Gastrocnemius medialis (tissue), 4 donors: Measurements from ENCODE around the gene ANTXR2. TPM values are rescaled to one million over a fixed set of nuclear protein-coding genes. Genes with fewer than 3 reads are reported as not detected.
"Not testable (repeated sequence)": the region's sequence is repeated elsewhere in the genome, so short reads cannot be mapped to it uniquely, and the experiment has no call there.

Source experiments
- ATAC-seq, 2 donors: fragments of 150-250 bp; one replicate each; pipeline ENCODE4 v1.9.1; 2016
- DNase-seq, 2 donors: peaks; one replicate each; pipeline ENCODE4 v3.0.0-alpha.2; 2019
- H3K27ac ChIP-seq, 4 donors: fragments of 200-600 bp; sonication (generic); 1 replicate in 1 of 4; 2 replicates in 3 of 4; pipeline ENCODE4 v1.5.1; 2016 to 2018; ENCODE audit warnings: mild to moderate bottlenecking in 2 of 4, moderate library complexity in 1 of 4
- H3K27me3 ChIP-seq, 3 donors: fragments of 200-600 bp; sonication (generic) in 2 of 3; 1 replicate in 1 of 3; 2 replicates in 2 of 3; pipeline versions ENCODE4 v1.5.1 to v1.6.0; 2016 to 2019; ENCODE audit warnings: mild to moderate bottlenecking in 1 of 3, moderate library complexity in 1 of 3
- H3K36me3 ChIP-seq, 2 donors: fragments of 200-600 bp; sonication (generic) in 1 of 2; one replicate each; pipeline ENCODE4 v1.5.1; 2017 to 2018
- H3K4me1 ChIP-seq, 2 donors: fragments of 200-600 bp; sonication (generic) in 1 of 2; one replicate each; pipeline ENCODE4 v1.5.1; 2016 to 2017; ENCODE audit warnings: mild to moderate bottlenecking in 2 of 2
- H3K4me3 ChIP-seq, 4 donors: fragments of 200-600 bp; sonication (generic) in 3 of 4; 1 replicate in 1 of 4; 2 replicates in 3 of 4; pipeline ENCODE4 v1.5.1; 2016 to 2019; ENCODE audit warnings: mild to moderate bottlenecking in 2 of 4
- H3K9me3 ChIP-seq, 3 donors: fragments of 200-600 bp; sonication (generic) in 2 of 3; 1 replicate in 1 of 3; 2 replicates in 2 of 3; pipeline ENCODE4 v1.5.1; 2016 to 2019
- CTCF ChIP-seq, 5 experiments: fragments of 450-650 bp in 3 of 5; fragments of 200-600 bp in 2 of 5; sonication (generic) in 2 of 5; IDR thresholded peaks in 4 of 5; conservative IDR thresholded peaks in 1 of 5; 1 replicate in 4 of 5; 2 replicates in 1 of 5; pipeline ENCODE4 v1.5.1; 2016 to 2019; ENCODE audit warnings: antibody characterized with exemption in 5 of 5, mild to moderate bottlenecking in 3 of 5, moderate library complexity in 3 of 5
- POLR2A ChIP-seq, 2 donors: fragments of 450-650 bp; IDR thresholded peaks; one replicate each; pipeline ENCODE4 v1.6.1; 2017; ENCODE audit warnings: antibody characterized with exemption in 2 of 2, mild to moderate bottlenecking in 2 of 2, moderate library complexity in 2 of 2
- in situ Hi-C, 4 donors: fragments of 200-750 bp; cut with MboI; loops; one replicate each; pipeline versions ENCODE4 v1.15.0 to v1.8.0; 2017; ENCODE audit warnings: low sequenced_read_pairs in 4 of 4
- intact Hi-C: fragments of 100-400 bp; cut with DNase I; formaldehyde crosslinking; loops from one replicate; pipeline ENCODE4 v1.15.1; 2023; ENCODE audit warnings: low total_unique reads
- total RNA-seq, 4 donors: library from RNA; depleted of rRNA; stranded (reverse); fragments of >200 nt; gene quantifications; one replicate each; pipeline versions ENCODE4 v1.1.0 to v1.2.3, GENCODE V29; 2016

ANTXR2 gene
- total RNA-seq, 4 donors from 2014 or later = 14.5 to 41.0 (median 23.1) TPM

GRCh38 chr4:79899481-79899880, 173.5 kb downstream of the ANTXR2 start:
- DNase-seq (no peak), ATAC-seq (no peak)
- H3K4me3 ChIP-seq = no peak overlapping the region
- no peak for TF ChIP-seq POLR2A (IDR thresholded peaks at IDR 0.05)
- no peak for TF ChIP-seq CTCF (IDR thresholded peaks at IDR 0.05 in 4 of 5, conservative IDR thresholded peaks at IDR 0.05 in 1 of 5)
- intact Hi-C loops (no loop called here), in situ Hi-C loops (no loop called here)
- no peaks in the 10 kb centered on the region for H3K4me1 ChIP-seq
- no peaks in the 10 kb centered on the region for H3K27me3 ChIP-seq
- no peaks in the 10 kb centered on the region for H3K9me3 ChIP-seq
- H3K27ac ChIP-seq = no peak overlapping the region
- no peaks in the 10 kb centered on the region for H3K36me3 ChIP-seq

DNA sequence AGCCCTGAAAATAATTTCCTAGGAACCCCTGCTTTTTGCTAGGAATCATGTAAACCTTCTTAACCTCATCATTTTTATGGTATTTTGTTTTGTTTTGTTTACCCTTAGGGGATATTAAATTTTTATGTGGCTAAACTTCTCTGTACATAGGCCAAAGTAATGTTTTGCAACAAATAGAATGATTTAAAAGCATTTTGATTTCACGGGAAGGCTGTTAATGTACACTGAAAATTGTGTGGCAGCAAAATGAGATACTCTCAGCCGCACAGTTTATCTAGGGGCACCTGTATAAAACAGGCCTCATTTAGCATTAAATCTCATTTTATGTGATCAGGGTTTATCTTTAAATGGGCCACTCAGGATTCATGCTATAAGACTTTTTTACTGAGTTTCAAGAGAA, 175.0 kb downstream of the ANTXR2 start:
- Histone ChIP-seq H3K36me3 (no peaks in the 10 kb centered on the region), H3K4me3 (no peak overlapping the region), H3K27me3 (no peaks in the 10 kb centered on the region), H3K9me3 (no peaks in the 10 kb centered on the region), H3K27ac (no peak overlapping the region), H3K4me1 (no peaks in the 10 kb centered on the region)
- intact Hi-C loops (no loop called here), in situ Hi-C loops (no loop called here)
- no peak for TF ChIP-seq CTCF (IDR thresholded peaks at IDR 0.05 in 4 of 5, conservative IDR thresholded peaks at IDR 0.05 in 1 of 5)
- no peak for TF ChIP-seq POLR2A (IDR thresholded peaks at IDR 0.05)
- ATAC-seq (no peak), DNase-seq (no peak)

DNA sequence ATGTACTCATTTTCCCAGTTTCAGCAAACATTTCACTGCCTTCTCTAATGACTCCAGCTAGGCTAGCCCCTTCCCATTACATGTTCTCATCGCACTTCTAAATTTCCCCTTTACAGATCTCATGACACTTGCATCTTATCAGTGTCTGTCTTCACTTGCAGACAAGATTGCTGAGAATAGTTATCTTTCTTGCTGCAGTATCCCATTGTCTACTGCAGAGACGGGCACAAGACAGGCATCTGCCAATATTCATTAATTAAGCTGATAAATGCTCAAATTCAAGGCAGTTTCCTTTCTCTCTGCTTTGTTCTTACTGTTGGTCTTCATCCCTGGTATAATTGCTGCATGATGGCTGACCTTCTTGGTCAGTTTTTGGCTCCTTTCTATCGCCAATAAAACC, 175.9 kb downstream of the ANTXR2 start:
- Histone ChIP-seq H3K27ac (no peak overlapping the region), H3K36me3 (no peaks in the 10 kb centered on the region), H3K4me1 (no peaks in the 10 kb centered on the region), H3K9me3 (no peaks in the 10 kb centered on the region), H3K27me3 (no peaks in the 10 kb centered on the region), H3K4me3 (no peak overlapping the region)
- in situ Hi-C loops = no loop called here
- intact Hi-C loops = no loop called here
- ATAC-seq = no peak
- TF ChIP-seq CTCF (IDR thresholded peaks at IDR 0.05 in 4 of 5, conservative IDR thresholded peaks at IDR 0.05 in 1 of 5) = no peak
- TF ChIP-seq POLR2A (IDR thresholded peaks at IDR 0.05) = no peak
- DNase-seq = no peak

GRCh38 chr4:79893456-79893855, 179.6 kb downstream of the ANTXR2 start:
- Histone ChIP-seq H3K4me3 (no peak overlapping the region), H3K27me3 (no peaks in the 10 kb centered on the region), H3K4me1 (no peaks in the 10 kb centered on the region), H3K9me3 (no peaks in the 10 kb centered on the region), H3K27ac (no peak overlapping the region), H3K36me3 (no peaks in the 10 kb centered on the region)
- ATAC-seq = no peak
- intact Hi-C loops = no loop called here
- TF ChIP-seq CTCF (IDR thresholded peaks at IDR 0.05 in 4 of 5, conservative IDR thresholded peaks at IDR 0.05 in 1 of 5) (no peak), POLR2A (IDR thresholded peaks at IDR 0.05) (no peak)
- in situ Hi-C loops = no loop called here
- DNase-seq = no peak

DNA sequence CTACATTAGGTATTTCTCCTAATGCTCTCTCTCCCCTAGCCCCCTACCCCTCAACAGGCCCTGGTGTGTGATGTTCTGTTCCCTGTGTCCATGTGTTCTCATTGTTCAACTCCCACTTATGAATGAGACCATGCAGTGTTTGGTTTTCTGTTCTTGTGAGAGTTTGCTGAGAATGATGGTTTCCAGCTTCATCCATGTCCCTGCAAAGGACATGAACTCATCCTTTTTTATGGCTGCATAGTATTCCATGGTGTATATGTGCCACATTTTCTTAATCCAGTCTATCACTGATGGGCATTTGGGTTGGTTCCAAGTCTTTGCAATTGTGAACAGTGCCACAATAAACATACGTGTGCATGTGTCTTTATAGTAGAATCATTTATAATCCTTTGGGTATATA, 184.0 kb downstream of the ANTXR2 start:
- H3K4me1 ChIP-seq, ATAC-seq, DNase-seq, H3K9me3 ChIP-seq, H3K4me3 ChIP-seq, H3K27me3 ChIP-seq, intact Hi-C loops, H3K27ac ChIP-seq, H3K36me3 ChIP-seq, in situ Hi-C loops: not testable (repeated sequence)
